Nephron (organoid): Measurements from ENCODE around the gene KLHL28.

ENCODE experiments used
- H3K27ac Mint-ChIP-seq, 3 experiments: 2 replicates each; pipeline ENCODE4 v1.8.0; 2020; ENCODE audit warnings: mixed read lengths in 3 of 3, mild to moderate bottlenecking in 2 of 3, moderate library complexity in 1 of 3
- H3K27me3 Mint-ChIP-seq: 2 replicates; pipeline ENCODE4 v1.8.0; 2021; ENCODE audit warnings: low read depth, mild to moderate bottlenecking, moderate library complexity, mixed read lengths
- H3K36me3 Mint-ChIP-seq: 2 replicates; pipeline ENCODE4 v1.8.0; 2020; ENCODE audit warnings: low read depth, mixed read lengths
- H3K4me1 Mint-ChIP-seq: 2 replicates; pipeline ENCODE4 v1.8.0; 2020; ENCODE audit warnings: mixed read lengths
- H3K4me3 Mint-ChIP-seq, 3 experiments: 2 replicates each; pipeline ENCODE4 v1.8.0; 2020; ENCODE audit warnings: mild to moderate bottlenecking in 3 of 3, mixed read lengths in 3 of 3, moderate library complexity in 2 of 3
- H3K9me3 Mint-ChIP-seq: 2 replicates; pipeline ENCODE4 v1.8.0; 2020; ENCODE audit warnings: mixed read lengths
- CTCF ChIP-seq, 3 experiments: fragments of 200-600 bp; sonication (generic); IDR thresholded peaks; one replicate each; pipeline ENCODE4 v1.5.0; 2021; ENCODE audit warnings: antibody characterized with exemption in 3 of 3; ENCODE audit not compliant: unreplicated experiment in 3 of 3

Gene KLHL28

GRCh38 chr14:44886860-44887595 is 74.7 kb downstream of the KLHL28 start:
- Mint-ChIP-seq H3K27ac (no peak overlapping the region), H3K36me3 (no peaks in the 10 kb centered on the region), H3K4me1 (no peaks in the 10 kb centered on the region), H3K4me3 (no peak overlapping the region), H3K27me3 (no peaks in the 10 kb centered on the region), H3K9me3 (peaks cover 25% of the 10 kb centered on the region)
- TF ChIP-seq CTCF (IDR thresholded peaks at IDR 0.05; ENCODE audit: unreplicated experiment in 3 of 3): no peak

DNA sequence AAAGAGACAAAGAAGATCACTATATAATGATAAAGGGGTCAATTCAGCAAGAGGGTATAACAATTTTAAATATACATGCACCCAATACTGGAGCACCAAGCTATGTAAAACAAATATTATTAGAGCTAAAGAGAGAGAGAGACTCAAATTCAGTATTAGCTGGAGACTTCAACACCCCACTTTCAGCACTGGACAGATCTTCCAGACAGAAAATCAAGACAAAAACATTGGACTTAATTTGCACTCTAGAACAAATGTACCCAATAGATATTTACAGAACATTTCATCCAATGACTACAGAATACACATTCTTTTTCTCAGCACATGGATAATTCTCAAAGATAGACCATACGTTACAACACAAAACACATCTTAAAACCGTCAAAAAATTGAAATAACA is 81.0 kb downstream of the KLHL28 start:
- Mint-ChIP-seq H3K36me3 (no peaks in the 10 kb centered on the region), H3K27ac (no peak overlapping the region), H3K27me3 (no peaks in the 10 kb centered on the region), H3K4me3 (no peak overlapping the region), H3K9me3 (peaks cover 41% of the 10 kb centered on the region), H3K4me1 (no peaks in the 10 kb centered on the region)
- TF ChIP-seq CTCF (IDR thresholded peaks at IDR 0.05; ENCODE audit: unreplicated experiment in 3 of 3): no peak
